ENCODE results near the gene TMEM106C. TPM values are rescaled to one million over a fixed set of nuclear protein-coding genes. Genes with fewer than 3 reads are reported as not detected.
A peak's percentile ranks its signal among the peaks of the same experiment; 100 is the strongest.

The TMEM106C gene
- total and polyA plus RNA-seq, 9 of the 15 experiments (the other 6 are each of a cell fraction or from before 2014, with no cell fraction given) = 37.6 to 183 (median 57.2) TPM

GRCh38 chr12:47963340-47964040 lies at the start of gene TMEM106C (continued):
- TF ChIP-seq TEAD1 (CRISPR knock-in tag; IDR thresholded peaks at IDR 0.05) (peak; percentile 36 to 98; a peak in 2 of 4 replicates), BACH1 (tag; IDR thresholded peaks at IDR 0.05) (no peak), KLF16 (IDR thresholded peaks at IDR 0.05) (peak; percentile 32; the same call in 1 of the 2 replicates), NFIC (IDR thresholded peaks at IDR 0.05) (no peak), HES1 (IDR thresholded peaks at IDR 0.05; ENCODE audit: low read depth) (no peak), KAT8 (IDR thresholded peaks at IDR 0.05; ENCODE audit: low read depth) (no peak), MTA2 (IDR thresholded peaks at IDR 0.05; ENCODE audit: low read depth) (no peak), MEIS2 (IDR thresholded peaks at IDR 0.05; ENCODE audit: partially characterized antibody) (peak; percentile 83), ZNF511 (CRISPR knock-in tag; IDR thresholded peaks at IDR 0.05) (peak; percentile 80), ZFX (CRISPR knock-in tag; IDR thresholded peaks at IDR 0.05) (peak; percentile 35; the same call in 1 of the 2 replicates), TEAD4 (IDR thresholded peaks at IDR 0.05; ENCODE audit: low read length) (peak; percentile 48; the same call in 1 of the 2 replicates), TEAD4 (CRISPR knock-in tag; IDR thresholded peaks at IDR 0.05; ENCODE audit: borderline replicate concordance) (0 out of 2 replicates have a peak, but pooled peaks have one; percentile 32), RCOR1 (IDR thresholded peaks at IDR 0.05; ENCODE audit: borderline replicate concordance in 1 of 2, low read depth in 2 of 2, low read length in 2 of 2) (peak in 1 of 2 experiments; percentile 76; a peak in 2 of 4 replicates), ZNF668 (CRISPR knock-in tag; IDR thresholded peaks at IDR 0.05) (no peak), STAG1 (CRISPR knock-in tag; IDR thresholded peaks at IDR 0.05; ENCODE audit: borderline replicate concordance) (peak; percentile 39; the same call in 1 of the 2 replicates), ZNF24 (IDR thresholded peaks at IDR 0.05) (no peak), MEF2A (IDR thresholded peaks at IDR 0.05; ENCODE audit: control insufficient read depth, low read depth, low read length) (no peak), DACH1 (IDR thresholded peaks at IDR 0.05; ENCODE audit: partially characterized antibody) (peak; percentile 15), RFX7 (CRISPR knock-in tag; IDR thresholded peaks at IDR 0.05) (no peak), DNMT1 (IDR thresholded peaks at IDR 0.05) (no peak), ZNF408 (CRISPR knock-in tag; IDR thresholded peaks at IDR 0.05; ENCODE audit: low read depth) (no peak), THRAP3 (IDR thresholded peaks at IDR 0.05; ENCODE audit: borderline replicate concordance) (no peak), NCOA4 (IDR thresholded peaks at IDR 0.05; ENCODE audit: partially characterized antibody) (no peak), RBM22 (IDR thresholded peaks at IDR 0.05; ENCODE audit: low read depth, low read length, poor library complexity, severe bottlenecking) (no peak), PCBP1 (IDR thresholded peaks at IDR 0.05; ENCODE audit: low read depth, low read length, poor library complexity, severe bottlenecking) (peak; percentile 34), MCM7 (IDR thresholded peaks at IDR 0.05) (no peak), SOX6 (IDR thresholded peaks at IDR 0.05) (no peak), E2F5 (CRISPR knock-in tag; IDR thresholded peaks at IDR 0.05) (no peak)
